Common myeloid progenitor, CD34-positive (primary cell): Measurements from ENCODE around the gene GRWD1.
A peak's percentile ranks its signal among the peaks of the same experiment; 100 is the strongest.

Source experiments
- CTCF ChIA-PET: fragments of 350-600 bp; sonication (Branson Sonifier 250); formaldehyde crosslinking; loops from one replicate; lab custom pipeline; 2021; ENCODE audit warnings: antibody characterized with exemption; lab: Charles Lee
- POLR2A ChIA-PET: fragments of 350-600 bp; sonication (Branson Sonifier 250); formaldehyde crosslinking; loops from one replicate; lab custom pipeline; 2021; ENCODE audit warnings: antibody characterized with exemption; lab: Charles Lee
- DNase-seq, 3 donors: peaks; one replicate each; pipeline versions ENCODE4 v3.0.0 to v3.0.0-alpha.2; 2013
- H3K27ac ChIP-seq, 2 experiments: 1 replicate in 1 of 2; 2 replicates in 1 of 2; pipeline ENCODE4 v1.7.0; 2013; ENCODE audit warnings: inconsistent platforms in 2 of 2, low read length in 2 of 2, mild to moderate bottlenecking in 2 of 2, low read depth in 1 of 2, moderate library complexity in 1 of 2; ENCODE audit not compliant: severe bottlenecking in 2 of 2, insufficient read depth in 1 of 2, poor library complexity in 1 of 2
- H3K27me3 ChIP-seq, 5 experiments: replicated peaks in 2 of 5; 1 replicate in 3 of 5; 2 replicates in 2 of 5; pipeline versions ENCODE4 v1.6.1 to v1.7.0; 2013; ENCODE audit warnings: low read length in 4 of 5, mild to moderate bottlenecking in 2 of 5, moderate library complexity in 2 of 5, inconsistent platforms in 1 of 5; ENCODE audit not compliant: insufficient read depth in 5 of 5, control insufficient read depth in 4 of 5
- H3K36me3 ChIP-seq, 4 experiments: 1 replicate in 2 of 4; 2 replicates in 2 of 4; pipeline versions ENCODE4 v1.6.1 to v1.7.0; 2013; ENCODE audit warnings: low read length in 3 of 4, control low read depth in 1 of 4, mild to moderate bottlenecking in 1 of 4; ENCODE audit not compliant: control insufficient read depth in 4 of 4, insufficient read depth in 4 of 4
- H3K4me1 ChIP-seq, 4 experiments: 1 replicate in 3 of 4; 2 replicates in 1 of 4; pipeline versions ENCODE4 v1.6.1 to v1.7.1; 2013; ENCODE audit warnings: low read length in 3 of 4, mild to moderate bottlenecking in 3 of 4, control low read depth in 1 of 4, inconsistent platforms in 1 of 4, moderate library complexity in 1 of 4; ENCODE audit not compliant: control insufficient read depth in 4 of 4, insufficient read depth in 4 of 4; ENCODE audit errors: control extremely low read depth in 1 of 4
- H3K4me3 ChIP-seq, 7 experiments: 1 replicate in 4 of 7; 2 replicates in 3 of 7; pipeline versions ENCODE4 v1.5.1 to v1.7.0; 2013; ENCODE audit warnings: mild to moderate bottlenecking in 7 of 7, low read length in 6 of 7, moderate library complexity in 6 of 7, inconsistent platforms in 2 of 7, low read depth in 2 of 7, control low read depth in 1 of 7; ENCODE audit not compliant: insufficient read depth in 4 of 7, control insufficient read depth in 1 of 7; ENCODE audit errors: extremely low read depth in 1 of 7
- H3K9me3 ChIP-seq, 5 experiments: 1 replicate in 4 of 5; 2 replicates in 1 of 5; pipeline versions ENCODE4 v1.6.1 to v1.7.1; 2013; ENCODE audit warnings: low read length in 4 of 5, mild to moderate bottlenecking in 2 of 5, inconsistent platforms in 1 of 5, low read depth in 1 of 5, moderate library complexity in 1 of 5; ENCODE audit not compliant: control insufficient read depth in 4 of 5, insufficient read depth in 2 of 5; ENCODE audit errors: control extremely low read depth in 1 of 5
- WGBS: methylation state at CpG from one replicate; pipeline ENCODE4 v1.1.5; 2013; ENCODE audit not compliant: insufficient coverage; 5-methylcytosine and 5-hydroxymethylcytosine counted together

Gene GRWD1

DNA sequence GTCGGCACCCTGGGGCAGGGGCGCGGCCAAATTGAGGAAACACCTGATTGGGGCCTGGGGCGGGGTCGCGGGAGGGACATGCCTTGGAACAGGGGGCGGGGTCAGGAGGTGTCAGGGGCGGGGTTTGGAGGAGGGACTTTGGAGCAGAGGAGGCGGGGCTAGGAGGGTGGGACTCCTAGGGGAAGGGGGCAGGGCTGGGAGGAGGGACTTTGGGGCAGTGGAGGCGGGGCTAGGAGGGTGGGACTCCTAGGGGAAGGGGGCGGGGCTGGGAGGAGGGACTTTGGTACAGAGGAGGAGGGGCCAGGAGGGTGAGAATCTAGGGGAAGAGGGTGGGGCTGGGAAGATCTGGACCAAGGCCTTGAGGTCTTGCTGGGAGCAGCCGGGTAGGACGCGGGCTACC lies 30.4 kb upstream of the GRWD1 start:
- POLR2A ChIA-PET = no interaction called here
- Histone ChIP-seq H3K4me1 (peaks cover 0 to 35% (median 29%) of the 10 kb centered on the region in 4 experiments), H3K27me3 (peaks cover 0 to 13% (median 0%) of the 10 kb centered on the region in 5 experiments), H3K27ac (no peak overlapping the region), H3K4me3 (peak overlapping the region in 4 of 7 experiments; percentile 36 to 73 (median 66)), H3K36me3 (no peaks in the 10 kb centered on the region), H3K9me3 (no peaks in the 10 kb centered on the region)
- CTCF ChIA-PET = interaction anchor here (1.0 to 1.9 kb wide), 2 partner anchors 10 to 24 kb away, joined by 3 to 6 read pairs; partner anchors contain the start of gene KDELR1
- peak; percentile 89 to 93 (median 92) for DNase-seq
- 4% methylated on average over 10 of the region's 14 CpGs for WGBS

DNA sequence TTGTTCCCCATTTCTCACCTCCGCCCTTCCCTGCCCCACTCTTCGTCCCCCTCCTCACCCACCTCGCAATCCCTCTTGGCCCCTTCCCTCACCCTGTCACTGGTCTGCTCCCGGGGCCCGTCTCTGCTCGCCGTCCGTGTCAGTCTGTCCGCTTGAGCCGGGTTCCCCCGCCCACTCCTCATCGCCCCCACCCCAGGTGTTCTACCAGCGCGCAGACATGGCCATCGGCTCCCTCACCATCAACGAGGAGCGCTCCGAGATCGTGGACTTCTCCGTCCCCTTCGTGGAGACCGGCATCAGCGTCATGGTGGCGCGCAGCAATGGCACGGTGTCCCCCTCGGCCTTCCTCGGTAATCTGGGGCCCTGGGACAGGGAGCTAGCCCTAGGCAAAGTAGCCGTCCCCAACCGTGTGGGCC lies 30.0 kb upstream of the GRWD1 start:
- H3K4me3 ChIP-seq = peak overlapping the region in 4 of 7 experiments; percentile 36 to 73 (median 62)

DNA sequence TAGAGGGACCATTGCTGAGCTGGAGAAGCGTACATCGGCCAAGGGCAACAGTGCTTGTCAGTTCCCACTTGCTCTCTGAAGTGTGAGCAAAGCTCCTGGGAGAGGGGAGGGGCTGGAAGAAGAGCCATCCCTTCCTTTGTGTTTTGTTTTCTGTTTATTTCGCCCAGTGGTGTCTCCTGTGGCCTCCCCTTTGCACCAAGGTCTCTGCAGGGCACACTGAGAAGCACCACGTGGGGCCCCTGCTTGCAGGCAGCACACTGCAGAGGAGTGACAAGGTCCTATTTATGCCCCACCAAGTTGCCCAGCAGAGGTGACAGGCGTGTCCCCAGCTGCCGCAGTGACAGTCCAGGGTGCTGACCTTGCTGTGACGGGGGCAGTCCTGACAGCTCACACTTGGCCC lies 28.4 kb upstream of the GRWD1 start:
- H3K4me3 ChIP-seq = no peak overlapping the region
- no peaks in the 10 kb centered on the region for H3K36me3 ChIP-seq
- ChIA-PET POLR2A (no interaction called here), CTCF (interaction anchor here (0.7 to 0.9 kb wide), 2 partner anchors 26 kb away, joined by 3 to 4 read pairs; partner anchors contain the start of gene KDELR1)
- H3K9me3 ChIP-seq = no peaks in the 10 kb centered on the region
- H3K4me1 ChIP-seq = peaks cover 0 to 35% (median 29%) of the 10 kb centered on the region in 4 experiments
- DNase-seq = no peak
- H3K27ac ChIP-seq = no peak overlapping the region
- H3K27me3 ChIP-seq = peaks cover 0 to 13% (median 0%) of the 10 kb centered on the region in 5 experiments
- WGBS = 96% methylated on average over 7 of the region's 7 CpGs

More for the DNA sequence above, 30.0 kb upstream of the GRWD1 start:
- Histone ChIP-seq H3K9me3 (no peaks in the 10 kb centered on the region), H3K4me1 (peaks cover 0 to 35% (median 29%) of the 10 kb centered on the region in 4 experiments), H3K27ac (no peak overlapping the region), H3K27me3 (peaks cover 0 to 13% (median 0%) of the 10 kb centered on the region in 5 experiments), H3K36me3 (no peaks in the 10 kb centered on the region)
- no peak for DNase-seq
- ChIA-PET POLR2A (no interaction called here), CTCF (interaction anchor here (0.9 kb wide), 1 partner anchor 24 kb away, joined by 3 read pairs; the partner anchor contains the start of gene KDELR1)
- WGBS = 18% methylated on average over 28 of the region's 30 CpGs

DNA sequence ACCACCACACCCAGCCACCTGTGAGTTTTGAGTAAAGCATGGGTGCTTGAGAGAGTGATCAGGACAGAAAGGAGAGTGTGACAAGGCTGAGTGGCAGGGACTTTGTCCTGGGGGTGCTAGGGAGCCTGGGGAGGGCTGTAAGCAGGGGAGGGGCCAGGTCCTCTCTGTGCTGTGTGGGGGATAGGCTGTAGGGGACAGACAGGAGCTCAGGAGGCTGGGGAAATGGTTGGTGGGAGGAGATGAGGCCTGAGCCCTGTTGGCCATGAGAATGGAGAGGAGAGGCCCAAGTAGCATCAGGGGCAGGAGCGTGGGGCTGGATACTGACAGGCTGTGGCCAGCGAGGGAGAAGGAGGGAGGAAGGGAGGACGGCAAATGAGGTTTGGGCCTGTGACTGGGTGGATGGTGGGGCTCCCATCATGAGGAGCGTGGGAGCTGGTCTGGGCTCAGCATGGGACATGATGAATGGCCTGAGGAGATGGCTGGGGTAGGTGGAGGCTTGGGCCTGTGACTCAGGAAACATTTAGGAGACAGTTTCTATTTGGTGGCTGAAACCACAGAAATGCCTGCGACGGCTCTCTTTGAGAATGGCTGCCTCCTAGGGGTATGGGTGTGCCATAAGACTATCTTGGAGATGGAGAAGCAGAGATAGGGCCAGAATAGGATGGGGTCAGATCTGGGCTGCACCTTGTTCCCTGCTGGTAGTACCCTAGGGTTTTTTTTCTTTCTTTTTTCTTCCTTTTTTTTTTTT lies 27.3 kb upstream of the GRWD1 start:
- Histone ChIP-seq H3K36me3 (no peaks in the 10 kb centered on the region), H3K27me3 (peaks cover 0 to 13% (median 0%) of the 10 kb centered on the region in 5 experiments), H3K27ac (no peak overlapping the region), H3K9me3 (no peaks in the 10 kb centered on the region), H3K4me1 (peaks cover 0 to 35% (median 29%) of the 10 kb centered on the region in 4 experiments), H3K4me3 (peak overlapping the region in 3 of 7 experiments; percentile 4 to 57 (median 51))
- peak in 2 of 3 donors; percentile 68 to 73 for DNase-seq
- ChIA-PET CTCF (no interaction called here), POLR2A (interaction anchor here (0.5 to 0.6 kb wide), 2 partner anchors 27 to 326 kb away, joined by 4 to 7 read pairs; partner anchors contain the start of gene KDELR1)
- 51% methylated on average over 6 of the region's 6 CpGs for WGBS

DNA sequence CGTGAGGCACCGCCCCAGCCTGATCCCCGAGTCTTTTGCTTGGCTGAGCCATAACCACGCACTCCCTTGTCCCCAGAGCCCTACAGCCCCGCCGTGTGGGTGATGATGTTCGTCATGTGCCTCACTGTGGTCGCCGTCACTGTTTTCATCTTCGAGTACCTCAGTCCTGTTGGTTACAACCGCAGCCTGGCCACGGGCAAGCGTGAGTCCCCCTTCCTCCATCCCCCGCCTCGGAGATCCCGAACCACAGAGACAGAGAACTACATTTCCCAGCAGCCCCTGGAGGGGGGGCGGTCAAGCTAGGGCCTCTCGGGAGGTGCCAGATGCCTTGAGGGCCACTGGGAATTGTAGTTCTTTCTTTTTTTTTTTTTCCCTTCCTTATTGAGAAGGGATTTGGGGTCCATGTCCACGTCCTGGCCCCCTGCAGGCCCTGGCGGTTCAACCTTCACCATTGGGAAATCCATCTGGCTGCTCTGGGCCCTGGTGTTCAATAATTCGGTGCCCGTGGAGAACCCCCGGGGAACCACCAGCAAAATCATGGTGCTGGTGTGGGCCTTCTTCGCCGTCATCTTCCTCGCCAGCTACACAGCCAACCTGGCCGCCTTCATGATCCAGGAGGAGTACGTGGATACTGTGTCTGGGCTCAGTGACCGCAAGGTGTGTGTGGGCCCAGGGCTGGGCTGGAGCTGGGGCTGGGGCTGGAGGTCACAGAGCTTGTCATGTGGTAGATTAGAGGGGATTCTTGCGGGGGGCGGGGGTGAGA lies 26.4 kb upstream of the GRWD1 start:
- CTCF ChIA-PET = interaction anchor here (0.6 kb wide), 1 partner anchor 39 kb away, joined by 3 read pairs; no protein-coding TSS in a partner anchor
- Histone ChIP-seq H3K4me3 (peak overlapping the region in 4 of 7 experiments; percentile 4 to 57 (median 48)), H3K4me1 (peaks cover 0 to 29% (median 26%) of the 10 kb centered on the region in 4 experiments), H3K9me3 (no peaks in the 10 kb centered on the region), H3K27me3 (peaks cover 0 to 8% (median 0%) of the 10 kb centered on the region in 5 experiments), H3K36me3 (no peaks in the 10 kb centered on the region), H3K27ac (no peak overlapping the region)
- WGBS = 39% methylated on average over 23 of the region's 31 CpGs
- DNase-seq = peak; percentile 84 to 94 (median 93)
- POLR2A ChIA-PET = interaction anchor here (0.5 to 0.6 kb wide), 2 partner anchors 325 to 1039 kb away, joined by 3 to 7 read pairs; no protein-coding TSS in a partner anchor

DNA sequence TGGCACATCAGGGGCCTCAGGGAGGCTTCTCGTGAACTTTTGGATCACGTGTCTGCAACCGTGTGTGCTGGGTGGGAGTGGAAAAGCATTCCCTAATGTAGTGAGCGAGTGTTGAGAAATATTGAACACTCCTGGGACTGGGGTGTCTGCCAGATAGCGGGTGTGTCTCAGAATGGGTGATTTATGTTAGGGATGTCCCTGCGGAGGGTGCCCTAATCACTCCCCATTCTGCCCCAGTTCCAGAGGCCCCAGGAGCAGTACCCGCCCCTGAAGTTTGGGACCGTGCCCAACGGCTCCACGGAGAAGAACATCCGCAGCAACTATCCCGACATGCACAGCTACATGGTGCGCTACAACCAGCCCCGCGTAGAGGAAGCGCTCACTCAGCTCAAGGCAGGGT lies 24.2 kb upstream of the GRWD1 start:
- H3K4me3 ChIP-seq = no peak overlapping the region
- no peaks in the 10 kb centered on the region for H3K9me3 ChIP-seq
- peaks cover 0 to 24% (median 19%) of the 10 kb centered on the region in 4 experiments for H3K4me1 ChIP-seq
- ChIA-PET CTCF (no interaction called here), POLR2A (no interaction called here)
- WGBS = 91% methylated on average over 16 of the region's 16 CpGs
- H3K36me3 ChIP-seq = no peaks in the 10 kb centered on the region
- DNase-seq = no peak
- H3K27me3 ChIP-seq = no peaks in the 10 kb centered on the region
- no peak overlapping the region for H3K27ac ChIP-seq
